Esophagus muscularis mucosa (tissue), 4 donors: Measurements from ENCODE around the gene HYI. TPM values are rescaled to one million over a fixed set of nuclear protein-coding genes. Genes with fewer than 3 reads are reported as not detected.

Experiments
- DNase-seq: peaks from one replicate; pipeline ENCODE4 v3.0.0-alpha.2; 2017; ENCODE audit errors: extremely low spot score
- H3K27ac ChIP-seq, 4 donors: fragments of 200-600 bp; sonication (generic); replicated peaks in 1 of 4; 1 replicate in 3 of 4; 2 replicates in 1 of 4; pipeline ENCODE4 v1.5.1; 2016 to 2019; ENCODE audit warnings: mild to moderate bottlenecking in 1 of 4
- H3K27me3 ChIP-seq, 4 donors: fragments of 200-600 bp; sonication (generic); one replicate each; pipeline versions ENCODE4 v1.5.1 to v1.6.0; 2016 to 2019
- H3K36me3 ChIP-seq, 4 donors: fragments of 200-600 bp; sonication (generic); one replicate each; pipeline ENCODE4 v1.5.1; 2016 to 2019
- H3K4me1 ChIP-seq, 4 donors: fragments of 200-600 bp; sonication (generic); one replicate each; pipeline ENCODE4 v1.5.1; 2016 to 2019
- H3K4me3 ChIP-seq, 4 donors: fragments of 200-600 bp; sonication (generic); 1 replicate in 2 of 4; 2 replicates in 2 of 4; pipeline ENCODE4 v1.5.1; 2016 to 2019; ENCODE audit warnings: mild to moderate bottlenecking in 4 of 4, moderate library complexity in 1 of 4
- H3K9me3 ChIP-seq, 4 donors: fragments of 200-600 bp; sonication (generic); 1 replicate in 3 of 4; 2 replicates in 1 of 4; pipeline ENCODE4 v1.5.1; 2016 to 2019
- CTCF ChIP-seq, 3 experiments: fragments of 200-600 bp in 2 of 3; fragments of 450-650 bp in 1 of 3; sonication (generic) in 2 of 3; IDR thresholded peaks; one replicate each; pipeline ENCODE4 v1.5.1; 2017 to 2019; ENCODE audit warnings: antibody characterized with exemption in 3 of 3, mild to moderate bottlenecking in 2 of 3, moderate library complexity in 1 of 3
- EP300 ChIP-seq: sonication (generic); formaldehyde crosslinking; IDR thresholded peaks from one replicate; pipeline ENCODE4 v1.6.1; 2017; ENCODE audit warnings: antibody characterized with exemption
- POLR2A ChIP-seq: fragments of 450-650 bp; IDR thresholded peaks from one replicate; pipeline ENCODE4 v1.6.1; 2017; ENCODE audit warnings: antibody characterized with exemption, moderate library complexity, mild to moderate bottlenecking, low read depth
- POLR2AphosphoS5 ChIP-seq, 2 donors: sonication (generic); formaldehyde crosslinking; IDR thresholded peaks; one replicate each; pipeline ENCODE4 v1.6.1; 2017; ENCODE audit warnings: antibody characterized with exemption in 2 of 2
- WGBS: methylation state at CpG from one replicate; pipeline ENCODE4 v1.1.5; 2018; 5-methylcytosine and 5-hydroxymethylcytosine counted together
- intact Hi-C: fragments of 100-400 bp; cut with DNase I; formaldehyde crosslinking; loops from one replicate; pipeline ENCODE4 v1.15.1; 2023
- total RNA-seq, 4 donors: library from RNA; depleted of rRNA; stranded (reverse); fragments of >200 nt; gene quantifications; one replicate each; pipeline versions ENCODE4 v1.1.0 to v1.2.1, GENCODE V29; 2016

Gene HYI
- total RNA-seq, 4 donors from 2014 or later = 36.3 to 60.5 (median 50.6) TPM

GRCh38 chr1:43444151-43444828 lies 9.4 kb downstream of the HYI start:
- no peaks in the 10 kb centered on the region for H3K27me3 ChIP-seq
- H3K27ac ChIP-seq = no peak overlapping the region
- no peak for DNase-seq
- TF ChIP-seq POLR2A = no peak
- intact Hi-C loops = no loop called here
- H3K36me3 ChIP-seq = peaks cover 89 to 100% (median 99%) of the 10 kb centered on the region in 4 donors
- H3K4me3 ChIP-seq = no peak overlapping the region
- WGBS = 88% methylated on average over 13 of the region's 13 CpGs
- no peaks in the 10 kb centered on the region for H3K9me3 ChIP-seq
- peaks cover 0 to 3% (median 0%) of the 10 kb centered on the region in 4 donors for H3K4me1 ChIP-seq

- DNase-seq = no peak
- Histone ChIP-seq H3K4me3 (no peak overlapping the region), H3K36me3 (peaks cover 80 to 100% (median 99%) of the 10 kb centered on the region in 4 donors), H3K27ac (no peak overlapping the region), H3K4me1 (no peaks in the 10 kb centered on the region), H3K27me3 (no peaks in the 10 kb centered on the region), H3K9me3 (no peaks in the 10 kb centered on the region)
- TF ChIP-seq CTCF (IDR thresholded peaks at IDR 0.05) (no peak), EP300 (no peak), POLR2AphosphoS5 (IDR thresholded peaks at IDR 0.05) (no peak), POLR2A (no peak)
- WGBS = 90% methylated on average over 15 of the region's 16 CpGs
- intact Hi-C loops = no loop called here
These were observed 10.4 kb downstream of the HYI start for GRCh38 chr1:43443197-43443946.

GRCh38 chr1:43442756-43443155 lies 11.0 kb downstream of the HYI start:
- DNase-seq = no peak
- Histone ChIP-seq H3K4me1 (no peaks in the 10 kb centered on the region), H3K27me3 (no peaks in the 10 kb centered on the region), H3K36me3 (peaks cover 74 to 100% (median 97%) of the 10 kb centered on the region in 4 donors), H3K4me3 (no peak overlapping the region), H3K27ac (no peak overlapping the region), H3K9me3 (no peaks in the 10 kb centered on the region)
- WGBS = 89% methylated on average over 7 of the region's 12 CpGs
- TF ChIP-seq EP300 (no peak), POLR2AphosphoS5 (IDR thresholded peaks at IDR 0.05) (no peak), CTCF (IDR thresholded peaks at IDR 0.05) (no peak), POLR2A (no peak)
- intact Hi-C loops = no loop called here

GRCh38 chr1:43441894-43442637 lies 11.7 kb downstream of the HYI start:
- peaks cover 67 to 100% (median 96%) of the 10 kb centered on the region in 4 donors for H3K36me3 ChIP-seq
- no peak overlapping the region for H3K4me3 ChIP-seq
- no peak overlapping the region for H3K27ac ChIP-seq
- no peaks in the 10 kb centered on the region for H3K9me3 ChIP-seq
- H3K4me1 ChIP-seq = peaks cover 0 to 2% (median under 1%) of the 10 kb centered on the region in 4 donors
- intact Hi-C loops = no loop called here
- TF ChIP-seq EP300 (no peak), POLR2AphosphoS5 (IDR thresholded peaks at IDR 0.05) (no peak), CTCF (IDR thresholded peaks at IDR 0.05) (no peak), POLR2A (no peak)
- WGBS = 92% methylated on average over 13 of the region's 18 CpGs
- DNase-seq = no peak
- H3K27me3 ChIP-seq = no peaks in the 10 kb centered on the region
